HG03108 (cell line): ENCODE results near the gene SLC44A5.
"Not testable (repeated sequence)": the region's sequence is repeated elsewhere in the genome, so short reads cannot be mapped to it uniquely, and the experiment has no call there.

Experiments
- ATAC-seq: cut with Tn5 transposase; IDR thresholded peaks from one replicate; pipeline ENCODE4 v1.9.1; 2021; ENCODE audit warnings: moderate library complexity; ENCODE audit not compliant: unreplicated experiment

The SLC44A5 gene

DNA sequence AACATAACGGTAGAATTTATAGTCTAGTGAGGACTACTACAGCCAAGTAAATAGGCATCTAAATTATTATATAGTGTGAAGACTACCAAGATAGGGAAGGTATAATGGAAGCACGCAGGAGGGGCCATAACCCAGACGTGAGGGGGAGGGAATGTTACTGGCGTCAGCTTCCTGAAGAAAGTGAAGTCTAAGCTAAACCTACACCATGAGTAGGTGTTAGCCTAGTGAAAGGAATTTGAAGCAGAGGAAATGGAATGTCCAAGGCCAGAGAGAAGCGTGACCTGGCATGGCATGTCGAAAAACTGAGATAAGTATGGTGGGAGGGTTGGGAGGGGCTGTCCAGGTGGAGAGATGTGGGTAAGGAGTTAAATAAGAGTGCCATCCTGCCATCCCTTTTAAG is 140.5 kb downstream of the SLC44A5 start:
- ATAC-seq: no peak

- ATAC-seq: no peak
Measured at GRCh38 chr1:75469586-75470173, 141.2 kb downstream of the SLC44A5 start.

DNA sequence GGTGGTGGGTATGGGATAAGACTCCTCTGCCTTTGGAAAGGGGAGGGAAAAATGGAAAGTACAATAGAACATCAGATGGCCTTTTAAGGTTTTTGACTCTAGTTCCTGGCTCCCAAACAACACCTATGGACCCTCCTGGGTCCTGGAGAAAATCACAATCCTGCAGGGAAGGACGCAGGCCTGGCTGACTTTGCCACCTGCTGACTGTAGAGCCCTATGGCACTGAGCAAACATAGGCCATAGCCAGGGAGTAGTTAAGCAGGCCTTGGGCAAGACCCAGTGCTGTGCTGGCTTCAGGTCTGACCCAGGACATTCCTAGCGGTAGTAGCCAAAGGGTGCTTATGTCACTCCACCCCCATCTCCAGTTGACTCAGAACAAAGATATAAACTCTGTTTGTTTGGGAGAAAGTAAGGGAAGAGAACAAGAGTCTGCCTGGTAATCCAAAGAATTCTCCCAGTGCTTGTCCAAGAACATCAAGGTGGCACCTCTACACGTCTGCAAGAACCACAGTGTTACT is 149.0 kb downstream of the SLC44A5 start:
- ATAC-seq: no peak

DNA sequence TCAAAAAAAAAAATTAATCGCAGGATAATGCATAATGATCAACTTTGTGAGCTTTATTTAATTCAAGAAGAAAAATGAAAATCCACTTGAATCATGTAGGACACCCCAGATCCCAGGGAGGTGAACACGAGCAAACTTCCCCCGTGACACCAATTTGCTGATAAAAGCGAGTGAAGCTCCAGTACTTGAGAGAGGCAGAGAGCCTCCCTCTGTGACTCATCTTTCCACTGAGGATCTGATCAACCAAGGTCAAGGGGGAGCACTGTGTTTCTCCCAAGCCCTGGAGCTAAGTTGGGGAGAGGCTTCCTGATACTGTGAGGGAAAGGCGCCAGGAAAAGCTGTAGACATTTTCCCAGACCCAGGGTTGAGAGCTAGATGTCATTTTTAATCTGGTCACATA is 160.9 kb downstream of the SLC44A5 start:
- ATAC-seq: no peak

DNA sequence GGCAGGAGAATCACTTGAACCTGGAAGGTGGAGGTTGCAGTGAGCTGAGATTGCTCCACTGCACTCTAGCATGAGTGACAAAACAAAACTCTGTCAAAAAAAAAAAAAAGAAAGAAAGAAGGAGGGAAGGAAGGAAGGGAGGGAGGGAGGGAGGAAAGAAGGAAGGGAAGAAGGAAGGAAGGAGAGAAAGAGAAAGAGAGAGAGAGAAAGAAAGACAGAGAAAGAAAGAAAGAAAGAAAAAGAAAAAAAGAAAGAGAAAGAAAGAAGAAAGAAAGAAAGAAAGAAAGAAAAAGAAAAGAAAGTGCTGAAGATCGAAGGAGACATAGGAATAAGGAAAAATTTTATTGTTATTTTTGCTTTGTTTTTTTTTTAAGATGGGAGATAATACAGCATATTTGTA is 166.7 kb downstream of the SLC44A5 start:
- ATAC-seq: no peak

- ATAC-seq: no peak
Measured at GRCh38 chr1:75440274-75440673, 170.6 kb downstream of the SLC44A5 start.

- ATAC-seq: no peak
Measured at GRCh38 chr1:75438355-75438754, 172.6 kb downstream of the SLC44A5 start.

DNA sequence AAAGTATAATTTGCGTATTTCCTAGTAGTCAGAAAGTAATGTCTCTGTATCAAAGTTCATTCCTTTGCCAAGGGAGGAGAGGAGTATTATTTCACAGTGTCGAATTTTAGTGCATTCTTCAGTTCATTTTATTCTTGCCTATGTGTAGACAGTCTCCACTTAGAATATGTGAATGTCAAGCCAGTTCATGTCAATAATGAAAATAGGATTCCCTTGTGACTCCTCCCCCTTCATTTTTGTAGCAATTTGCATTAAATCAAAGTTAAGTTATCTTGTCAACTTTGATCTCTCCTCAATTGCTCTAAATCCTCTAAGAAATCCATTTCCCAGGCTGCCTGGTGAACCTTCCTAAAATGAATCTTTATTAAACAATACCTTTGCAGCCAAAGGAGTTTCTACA is 179.1 kb downstream of the SLC44A5 start:
- ATAC-seq: no peak

GRCh38 chr1:75430526-75430925 is 180.4 kb downstream of the SLC44A5 start:
- no peak for ATAC-seq

DNA sequence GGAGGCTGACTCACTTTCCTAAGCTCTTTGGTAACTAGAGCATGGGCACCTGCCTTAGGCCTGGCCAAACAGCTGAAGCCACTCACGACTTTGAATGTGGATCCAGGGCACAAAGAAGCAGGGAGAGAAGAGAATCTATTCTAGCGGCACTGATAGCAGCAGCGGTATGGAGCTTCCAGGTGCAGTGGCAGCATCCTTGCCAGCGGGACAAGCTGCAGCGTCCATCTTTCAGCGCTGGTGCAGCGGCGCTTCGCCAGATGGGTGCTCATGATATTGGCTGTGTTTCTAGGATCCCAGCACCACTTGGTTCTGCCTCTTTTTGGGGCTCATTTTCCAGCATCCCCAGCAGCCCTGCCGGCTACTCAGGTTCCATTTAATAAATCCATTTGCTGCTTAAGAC is 184.2 kb downstream of the SLC44A5 start:
- no peak for ATAC-seq

DNA sequence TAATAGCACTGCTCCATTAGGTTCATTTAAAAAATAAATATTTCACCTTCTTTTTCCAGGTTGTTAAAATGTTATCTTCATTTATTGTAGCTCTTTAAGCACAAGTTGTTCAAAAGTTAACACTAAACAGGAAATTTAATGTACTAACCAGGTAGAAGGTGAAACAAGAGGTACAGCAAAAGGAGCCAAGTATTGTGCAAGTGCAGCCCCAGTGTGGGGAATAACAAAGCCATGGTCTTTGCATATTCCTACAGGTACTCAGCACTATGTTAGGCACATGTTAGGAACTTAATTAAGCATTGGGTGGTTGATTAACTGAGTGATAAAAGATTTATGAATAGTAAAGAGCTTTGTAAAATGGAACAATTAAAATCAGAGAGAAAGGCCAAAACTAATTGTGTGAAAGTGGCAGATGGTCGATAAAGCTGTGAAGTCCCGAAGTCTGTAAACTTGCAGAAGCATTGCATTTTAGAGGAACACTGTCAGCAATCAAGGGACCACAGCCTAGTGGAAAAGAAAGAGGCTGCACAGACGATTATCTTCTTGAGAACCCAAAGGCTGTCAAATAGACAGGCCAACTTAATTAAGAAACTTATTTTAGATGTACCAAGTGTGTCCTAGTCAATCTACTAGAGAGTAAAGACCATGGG is 185.8 kb downstream of the SLC44A5 start:
- ATAC-seq: no peak

- ATAC-seq: no peak
Measured at GRCh38 chr1:75423616-75424015, 187.3 kb downstream of the SLC44A5 start.

GRCh38 chr1:75423136-75423535 is 187.8 kb downstream of the SLC44A5 start:
- ATAC-seq: no peak

DNA sequence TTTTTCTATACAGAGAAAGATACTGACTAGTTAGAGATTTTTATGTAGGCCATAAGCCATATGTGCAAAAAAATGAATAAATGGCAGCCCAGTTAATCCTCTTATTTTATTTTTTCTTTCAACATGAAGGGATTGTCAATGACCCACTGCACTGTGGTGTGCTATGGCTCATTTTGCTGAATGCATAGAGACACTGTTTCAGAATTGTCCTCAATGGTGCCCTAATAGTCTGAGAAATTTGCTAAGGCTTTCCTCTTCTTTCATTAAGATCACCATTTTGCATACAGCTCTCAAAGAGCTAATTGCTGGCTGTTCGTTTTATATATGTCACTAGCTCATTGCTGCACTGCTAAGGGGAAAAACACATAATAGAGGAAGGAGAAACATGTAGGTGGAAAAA is 189.5 kb downstream of the SLC44A5 start:
- ATAC-seq: no peak

GRCh38 chr1:75415187-75415586 is 195.7 kb downstream of the SLC44A5 start:
- ATAC-seq: no peak

- no peak for ATAC-seq
Measured at GRCh38 chr1:75412616-75413015, 198.3 kb downstream of the SLC44A5 start.

GRCh38 chr1:75404681-75405080 is 206.2 kb downstream of the SLC44A5 start:
- ATAC-seq: not testable (repeated sequence)

DNA sequence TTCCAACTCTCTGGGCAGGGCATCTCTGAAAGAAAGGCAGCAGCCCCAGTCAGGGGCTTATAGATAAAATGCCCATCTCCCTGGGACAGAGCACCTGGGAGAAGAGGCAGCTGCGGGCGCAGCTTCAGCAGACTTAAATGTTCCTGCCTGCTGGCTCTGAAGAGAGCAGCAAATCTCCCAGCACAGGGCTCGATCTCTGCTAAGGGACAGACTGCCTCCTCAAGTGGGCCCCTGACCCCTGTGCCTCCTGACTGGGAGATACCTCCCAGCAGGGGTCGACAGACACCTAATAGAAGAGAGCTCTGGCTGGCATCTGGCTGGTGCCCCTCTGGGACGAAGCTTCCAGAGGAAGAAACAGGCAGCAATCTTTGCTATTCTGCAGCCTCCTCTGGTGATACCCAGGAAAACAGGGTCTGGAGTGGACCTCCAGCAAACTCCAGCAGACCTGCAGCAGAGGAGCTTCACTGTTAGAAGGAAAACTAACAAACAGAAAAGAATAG is 207.7 kb downstream of the SLC44A5 start:
- ATAC-seq: not testable (repeated sequence)

- no peak for ATAC-seq
Measured at GRCh38 chr1:75400716-75401115, 210.2 kb downstream of the SLC44A5 start.

DNA sequence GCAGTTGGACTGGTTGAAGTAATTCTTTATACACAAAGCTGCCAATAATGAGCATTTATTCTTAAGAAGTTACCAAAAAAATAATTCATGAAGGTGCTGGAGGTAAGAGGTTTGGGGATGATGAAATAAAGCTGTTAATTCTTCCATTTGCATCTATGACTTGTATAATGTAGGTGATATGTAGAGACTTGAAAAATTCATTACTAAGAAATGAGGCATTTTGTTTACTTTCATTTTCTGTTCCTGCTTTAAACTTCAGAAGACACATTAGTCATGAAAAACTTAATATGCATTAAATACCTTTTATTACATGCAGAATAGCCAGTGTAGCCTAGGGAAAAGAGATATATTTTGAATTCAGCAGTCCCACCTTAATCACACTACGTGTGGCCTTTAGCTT is 214.2 kb downstream of the SLC44A5 start:
- no peak for ATAC-seq

GRCh38 chr1:75396260-75396659 is 214.7 kb downstream of the SLC44A5 start:
- no peak for ATAC-seq

GRCh38 chr1:75394386-75395139 is 216.4 kb downstream of the SLC44A5 start:
- peak; percentile 54 for ATAC-seq
